GM06990 (cell line): Measurements from ENCODE around the gene MLLT3.

Experiments
- DNase-seq: peaks from one replicate; pipeline ENCODE4 v3.0.0-alpha.2; 2011; ENCODE audit not compliant: insufficient read length; ENCODE audit errors: extremely low read depth
- H3K27me3 ChIP-seq: replicated peaks from 2 replicates; pipeline ENCODE4 v1.6.0; 2011; ENCODE audit warnings: low read length; ENCODE audit not compliant: control insufficient read depth, insufficient read depth
- H3K36me3 ChIP-seq: 2 replicates; pipeline ENCODE4 v1.5.1; 2011; ENCODE audit warnings: low read length; ENCODE audit not compliant: control insufficient read depth, insufficient read depth
- H3K4me3 ChIP-seq: replicated peaks from 2 replicates; pipeline ENCODE4 v1.5.1; 2011; ENCODE audit warnings: low read depth, mild to moderate bottlenecking, control low read depth, low read length
- CTCF ChIP-seq: IDR thresholded peaks from 2 replicates; pipeline ENCODE4 v1.5.1; 2011; ENCODE audit warnings: low read length, control low read depth, mild to moderate bottlenecking, inconsistent platforms; ENCODE audit not compliant: insufficient read depth, poor library complexity, severe bottlenecking

The MLLT3 gene

GRCh38 chr9:20396509-20396908 is 225.8 kb downstream of the MLLT3 start:
- DNase-seq: no peak
- no peak overlapping the region for H3K4me3 ChIP-seq
- no peak for TF ChIP-seq CTCF
- H3K27me3 ChIP-seq: no peaks in the 10 kb centered on the region
- H3K36me3 ChIP-seq: no peaks in the 10 kb centered on the region; the same call in 1 of the 2 replicates

- TF ChIP-seq CTCF: no peak
- DNase-seq: no peak
Observed at GRCh38 chr9:20395651-20396050, 226.6 kb downstream of the MLLT3 start.

GRCh38 chr9:20394969-20395368 is 227.3 kb downstream of the MLLT3 start:
- no peaks in the 10 kb centered on the region for H3K27me3 ChIP-seq
- H3K4me3 ChIP-seq: no peak overlapping the region
- H3K36me3 ChIP-seq: no peaks in the 10 kb centered on the region
- no peak for DNase-seq
- TF ChIP-seq CTCF: no peak

More at GRCh38 chr9:20395651-20396050, 226.6 kb downstream of the MLLT3 start:
- no peaks in the 10 kb centered on the region for H3K36me3 ChIP-seq
- no peak overlapping the region for H3K4me3 ChIP-seq
- H3K27me3 ChIP-seq: no peaks in the 10 kb centered on the region

GRCh38 chr9:20391208-20391607 is 231.1 kb downstream of the MLLT3 start:
- H3K36me3 ChIP-seq: no peaks in the 10 kb centered on the region; the same call in 1 of the 2 replicates
- no peak for TF ChIP-seq CTCF
- no peak for DNase-seq

GRCh38 chr9:20390400-20390799 is 231.9 kb downstream of the MLLT3 start:
- DNase-seq: no peak
- no peaks in the 10 kb centered on the region; the same call in 1 of the 2 replicates for H3K36me3 ChIP-seq
- no peak for TF ChIP-seq CTCF

More at GRCh38 chr9:20391208-20391607, 231.1 kb downstream of the MLLT3 start:
- Histone ChIP-seq H3K27me3 (no peaks in the 10 kb centered on the region), H3K4me3 (no peak overlapping the region)

GRCh38 chr9:20387062-20387461 is 235.2 kb downstream of the MLLT3 start:
- Histone ChIP-seq H3K36me3 (no peaks in the 10 kb centered on the region; the same call in 1 of the 2 replicates), H3K4me3 (no peak overlapping the region), H3K27me3 (no peaks in the 10 kb centered on the region)
- no peak for TF ChIP-seq CTCF
- no peak for DNase-seq

More at GRCh38 chr9:20390400-20390799, 231.9 kb downstream of the MLLT3 start:
- no peaks in the 10 kb centered on the region for H3K27me3 ChIP-seq
- no peak overlapping the region for H3K4me3 ChIP-seq
